D721Med (cell line): Measurements from ENCODE around the gene MNS1.
A peak's percentile ranks its signal among the peaks of the same experiment; 100 is the strongest.

Experiments used
- DNase-seq: peaks from one replicate; pipeline ENCODE4 v3.0.0; 2011; ENCODE audit warnings: low spot score; ENCODE audit not compliant: insufficient read length
- FAIRE-seq: peaks from 2 replicates; lab custom pipeline; 2011; peaks lifted over from hg19 to GRCh38; lab: Jason Lieb, UNC
- CTCF ChIP-seq: IDR thresholded peaks from 2 replicates; pipeline ENCODE4 v1.5.1; 2012; ENCODE audit warnings: mild to moderate bottlenecking, control low read depth; ENCODE audit not compliant: insufficient read depth; ENCODE audit errors: missing control alignments

MNS1 gene

DNA sequence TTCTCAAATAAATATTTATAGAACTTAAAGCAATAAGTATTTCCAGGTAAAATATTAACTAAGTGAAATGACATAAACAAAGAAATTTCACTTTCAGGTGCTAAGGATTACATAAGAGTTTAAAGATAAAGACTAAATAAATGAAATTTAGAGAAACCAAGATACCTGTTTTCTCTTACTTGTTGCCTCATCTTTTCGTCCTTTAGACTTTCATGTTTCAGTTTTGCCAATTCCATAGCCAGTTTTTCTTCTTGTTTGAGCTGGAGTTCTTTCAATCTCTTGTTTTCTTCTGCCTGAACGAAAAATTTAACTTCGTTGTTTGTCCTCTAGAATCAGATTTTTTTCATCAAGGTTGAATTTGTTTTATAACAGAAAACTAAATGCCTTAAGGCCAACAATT is 8.7 kb downstream of the MNS1 start:
- TF ChIP-seq CTCF = no peak
- no peak for DNase-seq

DNA sequence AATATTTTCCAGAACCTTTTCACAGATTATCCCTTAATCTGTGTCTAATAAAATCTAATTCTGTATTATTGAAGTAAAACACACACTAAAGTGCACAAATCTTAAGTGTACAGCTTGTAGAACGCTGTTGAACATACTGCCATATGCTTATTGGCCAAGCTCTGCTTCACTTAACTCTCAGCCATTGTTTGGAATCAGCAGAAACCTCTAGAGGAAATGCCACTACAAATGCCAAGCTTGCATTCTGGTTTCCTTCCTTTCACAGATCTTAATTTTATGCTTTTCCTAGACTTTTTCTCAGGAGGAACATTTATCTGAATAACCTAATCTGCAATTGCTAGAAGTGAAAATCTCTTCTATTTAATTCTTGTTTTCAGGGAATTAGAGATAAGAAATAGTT is 10.1 kb downstream of the MNS1 start:
- no peak for TF ChIP-seq CTCF
- FAIRE-seq (no peak), DNase-seq (no peak)

More for the DNA sequence above, 8.7 kb downstream of the MNS1 start:
- FAIRE-seq = no peak

GRCh38 chr15:56445746-56446145 is 19.2 kb downstream of the MNS1 start:
- no peak for TF ChIP-seq CTCF
- no peak for FAIRE-seq

DNA sequence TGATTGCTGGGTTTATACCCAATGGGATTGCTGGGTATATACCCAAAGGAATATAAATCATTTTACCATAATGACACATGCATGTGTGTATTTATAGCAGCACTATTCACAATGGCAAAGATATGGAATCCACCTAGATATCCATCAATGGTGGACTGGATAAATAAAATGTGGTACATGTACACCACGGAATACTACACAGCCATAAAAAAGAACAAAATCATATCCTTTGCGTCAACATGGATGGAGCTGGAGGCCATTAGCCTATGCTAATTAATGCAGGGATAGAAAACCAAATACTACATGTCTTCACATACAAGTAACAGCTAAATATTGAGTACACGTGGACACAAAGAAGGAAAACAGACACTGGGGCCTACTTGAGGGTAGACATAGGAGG is 22.6 kb downstream of the MNS1 start:
- no peak for FAIRE-seq
- no peak for DNase-seq
- TF ChIP-seq CTCF = no peak

More at GRCh38 chr15:56445746-56446145, 19.2 kb downstream of the MNS1 start:
- no peak for DNase-seq

- no peak for FAIRE-seq
Observed at GRCh38 chr15:56440214-56440770, 24.6 kb downstream of the MNS1 start.

DNA sequence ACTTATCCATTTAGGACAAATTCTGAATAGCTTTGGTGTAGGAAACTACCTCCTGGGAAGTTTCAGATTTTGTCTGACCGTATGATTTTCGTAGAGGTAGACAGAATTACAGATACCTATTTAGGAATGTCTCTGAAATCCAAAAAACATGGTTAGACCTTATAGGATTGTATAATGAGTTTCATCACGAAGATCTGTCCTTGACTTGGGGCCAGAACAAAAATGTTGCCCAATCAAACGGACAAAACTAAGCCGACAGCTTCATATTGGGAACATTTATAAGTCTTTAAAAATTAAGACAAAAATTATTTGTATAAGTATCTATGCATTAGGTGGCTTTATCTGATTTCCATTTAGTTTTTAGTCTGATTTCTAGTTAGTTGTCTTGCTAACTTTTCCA is 32.6 kb downstream of the MNS1 start:
- no peak for TF ChIP-seq CTCF
- FAIRE-seq (no peak), DNase-seq (no peak)

More at GRCh38 chr15:56440214-56440770, 24.6 kb downstream of the MNS1 start:
- no peak for TF ChIP-seq CTCF
- no peak for DNase-seq

- FAIRE-seq = peak; percentile 91
- TF ChIP-seq CTCF = peak; percentile 69
- DNase-seq = no peak
Observed at GRCh38 chr15:56428821-56429458, 36.0 kb downstream of the MNS1 start.
